Testis (tissue), 3 donors: Measurements from ENCODE around the gene RNF17. TPM values are rescaled to one million over a fixed set of nuclear protein-coding genes. Genes with fewer than 3 reads are reported as not detected.
A peak's percentile ranks its signal among the peaks of the same experiment; 100 is the strongest.

Source experiments
- DNase-seq: peaks from one replicate; pipeline ENCODE4 v3.0.0-alpha.2; 2019
- H3K27ac ChIP-seq, 2 donors: fragments of 200-600 bp; sonication (generic); one replicate each; pipeline ENCODE4 v1.5.1; 2019
- H3K27me3 ChIP-seq: fragments of 200-600 bp; sonication (generic); one replicate; pipeline ENCODE4 v1.5.1; 2019
- H3K36me3 ChIP-seq: fragments of 200-600 bp; sonication (generic); one replicate; pipeline ENCODE4 v1.5.1; 2017; ENCODE audit warnings: low read depth; ENCODE audit errors: missing control alignments
- H3K4me1 ChIP-seq: fragments of 200-600 bp; sonication (generic); one replicate; pipeline ENCODE4 v1.5.1; 2019
- H3K4me3 ChIP-seq, 2 donors: fragments of 200-600 bp; sonication (generic); one replicate each; pipeline ENCODE4 v1.5.1; 2017 to 2019
- H3K9me3 ChIP-seq: fragments of 200-600 bp; sonication (generic); one replicate; pipeline ENCODE4 v1.5.1; 2017
- CTCF ChIP-seq, 3 experiments: fragments of 450-650 bp in 2 of 3; fragments of 200-600 bp in 1 of 3; sonication (generic) in 1 of 3; IDR thresholded peaks; one replicate each; pipeline ENCODE4 v1.5.1; 2016 to 2019; ENCODE audit warnings: antibody characterized with exemption in 3 of 3, mild to moderate bottlenecking in 2 of 3, moderate library complexity in 1 of 3
- POLR2A ChIP-seq: fragments of 450-650 bp; IDR thresholded peaks from one replicate; pipeline ENCODE4 v1.6.1; 2017; ENCODE audit warnings: antibody characterized with exemption, mild to moderate bottlenecking, moderate library complexity
- WGBS, 2 donors: methylation state at CpG; one replicate each; pipeline ENCODE4 v1.1.5; 2018; 5-methylcytosine and 5-hydroxymethylcytosine counted together
- intact Hi-C: fragments of 100-400 bp; cut with DNase I; formaldehyde crosslinking; loops from one replicate; pipeline ENCODE4 v1.15.1; 2023; ENCODE audit warnings: low total_unique reads
- polyA plus RNA-seq: library from polyadenylated mRNA; stranded (reverse); fragments of 350-450 nt; fragmentation: Illumina TruSeq; extraction: RNeasy Lipid Tissue Mini Kit (QIAGEN cat#74804); gene quantifications from one replicate; pipeline ENCODE4 v1.2.3, GENCODE V29; 2014; ENCODE audit warnings: low read depth, low replicate concordance; ENCODE audit not compliant: insufficient read depth
- total RNA-seq, 2 donors: library from RNA; depleted of rRNA; stranded (reverse); fragments of >200 nt; gene quantifications; one replicate each; pipeline ENCODE4 v1.2.3, GENCODE V29; 2016

Gene RNF17
- total and polyA plus RNA-seq, 3 donors from 2014 or later: 29.6 to 52.8 (median 36.9) TPM

- Histone ChIP-seq H3K36me3 (no peaks in the 10 kb centered on the region), H3K9me3 (no peaks in the 10 kb centered on the region), H3K4me1 (no peaks in the 10 kb centered on the region), H3K27ac (no peak overlapping the region), H3K27me3 (no peaks in the 10 kb centered on the region), H3K4me3 (peak overlapping the region in 1 of 2 donors; percentile 49)
- intact Hi-C loops: no loop called here
- TF ChIP-seq POLR2A (no peak), CTCF (IDR thresholded peaks at IDR 0.05) (no peak)
- WGBS, 2 donors: 46 to 70% methylated on average over 9 to 16 of the region's 24 CpGs
- no peak for DNase-seq
Measured at GRCh38 chr13:24745516-24745860, 18.5 kb upstream of the RNF17 start.

GRCh38 chr13:24745861-24746617 is 17.9 kb upstream of the RNF17 start:
- TF ChIP-seq CTCF (IDR thresholded peaks at IDR 0.05) (no peak), POLR2A (no peak)
- DNase-seq: no peak
- intact Hi-C loops: no loop called here
- H3K4me3 ChIP-seq: peak overlapping the region; percentile 4 to 49
- H3K9me3 ChIP-seq: no peaks in the 10 kb centered on the region
- no peaks in the 10 kb centered on the region for H3K4me1 ChIP-seq
- 3 to 12% methylated on average over 14 to 42 of the region's 70 CpGs for WGBS, 2 donors
- H3K27me3 ChIP-seq: no peaks in the 10 kb centered on the region
- no peaks in the 10 kb centered on the region for H3K36me3 ChIP-seq
- no peak overlapping the region for H3K27ac ChIP-seq

GRCh38 chr13:24746618-24747247 is 17.2 kb upstream of the RNF17 start:
- Histone ChIP-seq H3K27ac (no peak overlapping the region), H3K27me3 (no peaks in the 10 kb centered on the region), H3K36me3 (no peaks in the 10 kb centered on the region), H3K4me1 (no peaks in the 10 kb centered on the region), H3K9me3 (no peaks in the 10 kb centered on the region), H3K4me3 (peak overlapping the region; percentile 37 to 49)
- TF ChIP-seq CTCF (IDR thresholded peaks at IDR 0.05): peak in 1 of 3 experiments; percentile 22
- no peak for TF ChIP-seq POLR2A
- WGBS, 2 donors: 0 to 1% methylated on average over 17 to 50 of the region's 56 CpGs
- intact Hi-C loops: no loop called here
- no peak for DNase-seq

- intact Hi-C loops: no loop called here
- H3K4me3 ChIP-seq: peak overlapping the region; percentile 37 to 49
- 0 to 1% methylated on average over 13 to 50 of the region's 61 CpGs for WGBS, 2 donors
- no peak for TF ChIP-seq CTCF (IDR thresholded peaks at IDR 0.05)
- TF ChIP-seq POLR2A: no peak
- no peaks in the 10 kb centered on the region for H3K27me3 ChIP-seq
- peak; percentile 37 for DNase-seq
- H3K4me1 ChIP-seq: no peaks in the 10 kb centered on the region
- H3K9me3 ChIP-seq: no peaks in the 10 kb centered on the region
- H3K27ac ChIP-seq: no peak overlapping the region
- H3K36me3 ChIP-seq: no peaks in the 10 kb centered on the region
Measured at GRCh38 chr13:24747248-24748060, 16.5 kb upstream of the RNF17 start.
